ENCODE results near the gene HAPSTR1.

Gene HAPSTR1

DNA sequence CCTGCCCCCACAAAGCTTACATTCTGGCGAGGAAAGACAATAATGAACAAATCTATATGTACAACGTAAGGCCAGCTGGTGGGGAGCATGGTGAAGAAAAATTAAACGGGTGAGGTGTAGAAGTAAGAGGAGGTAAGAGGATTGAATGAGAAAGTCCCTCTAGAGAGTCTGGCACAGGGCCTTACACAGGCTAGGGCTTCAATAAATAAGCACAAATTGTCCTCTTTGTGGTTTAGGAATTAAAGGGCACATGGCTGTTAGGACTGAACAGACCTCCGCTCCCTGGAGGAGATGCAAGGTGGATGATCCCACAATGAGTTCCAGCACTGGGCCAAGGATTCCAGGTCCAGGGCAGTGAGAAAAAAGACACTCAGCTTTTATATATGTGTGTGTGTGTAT, 43.1 kb upstream of the HAPSTR1 start:
- TF ChIP-seq, protein P1, sequence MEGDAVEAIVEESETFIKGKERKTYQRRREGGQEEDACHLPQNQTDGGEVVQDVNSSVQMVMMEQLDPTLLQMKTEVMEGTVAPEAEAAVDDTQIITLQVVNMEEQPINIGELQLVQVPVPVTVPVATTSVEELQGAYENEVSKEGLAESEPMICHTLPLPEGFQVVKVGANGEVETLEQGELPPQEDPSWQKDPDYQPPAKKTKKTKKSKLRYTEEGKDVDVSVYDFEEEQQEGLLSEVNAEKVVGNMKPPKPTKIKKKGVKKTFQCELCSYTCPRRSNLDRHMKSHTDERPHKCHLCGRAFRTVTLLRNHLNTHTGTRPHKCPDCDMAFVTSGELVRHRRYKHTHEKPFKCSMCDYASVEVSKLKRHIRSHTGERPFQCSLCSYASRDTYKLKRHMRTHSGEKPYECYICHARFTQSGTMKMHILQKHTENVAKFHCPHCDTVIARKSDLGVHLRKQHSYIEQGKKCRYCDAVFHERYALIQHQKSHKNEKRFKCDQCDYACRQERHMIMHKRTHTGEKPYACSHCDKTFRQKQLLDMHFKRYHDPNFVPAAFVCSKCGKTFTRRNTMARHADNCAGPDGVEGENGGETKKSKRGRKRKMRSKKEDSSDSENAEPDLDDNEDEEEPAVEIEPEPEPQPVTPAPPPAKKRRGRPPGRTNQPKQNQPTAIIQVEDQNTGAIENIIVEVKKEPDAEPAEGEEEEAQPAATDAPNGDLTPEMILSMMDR (IDR thresholded peaks at IDR 0.05; ENCODE audit: insufficient read depth, low read depth, low read length, missing control alignments), result no peak
- H3K4me3 ChIP-seq (ENCODE audit: low read length), result no peak overlapping the region
- no peak for DNase-seq (ENCODE audit: low read depth)

DNA sequence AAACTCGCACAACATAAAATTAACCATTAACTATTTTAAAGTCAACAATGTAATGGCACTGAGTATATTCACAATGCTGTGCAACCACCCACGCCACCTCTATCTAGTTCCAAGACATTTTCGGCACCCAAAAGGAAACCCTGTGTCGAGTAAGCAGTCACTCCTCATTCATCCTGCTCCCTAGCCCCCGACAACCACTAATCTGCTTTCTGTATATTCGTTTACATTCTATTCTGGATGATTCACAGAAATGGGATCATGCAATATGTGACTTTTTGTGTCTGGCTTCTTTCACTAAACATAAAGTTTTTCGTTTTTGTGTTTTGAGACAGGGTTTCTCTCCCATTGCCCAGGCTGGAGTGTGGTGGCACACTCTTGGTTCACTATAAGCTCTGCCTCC, 42.2 kb upstream of the HAPSTR1 start:
- peak; percentile 17 for DNase-seq (ENCODE audit: low read depth)
- no peak overlapping the region for H3K4me3 ChIP-seq (ENCODE audit: low read length)
- TF ChIP-seq, protein P1 (IDR thresholded peaks at IDR 0.05; ENCODE audit: insufficient read depth, low read depth, low read length, missing control alignments), result no peak

DNA sequence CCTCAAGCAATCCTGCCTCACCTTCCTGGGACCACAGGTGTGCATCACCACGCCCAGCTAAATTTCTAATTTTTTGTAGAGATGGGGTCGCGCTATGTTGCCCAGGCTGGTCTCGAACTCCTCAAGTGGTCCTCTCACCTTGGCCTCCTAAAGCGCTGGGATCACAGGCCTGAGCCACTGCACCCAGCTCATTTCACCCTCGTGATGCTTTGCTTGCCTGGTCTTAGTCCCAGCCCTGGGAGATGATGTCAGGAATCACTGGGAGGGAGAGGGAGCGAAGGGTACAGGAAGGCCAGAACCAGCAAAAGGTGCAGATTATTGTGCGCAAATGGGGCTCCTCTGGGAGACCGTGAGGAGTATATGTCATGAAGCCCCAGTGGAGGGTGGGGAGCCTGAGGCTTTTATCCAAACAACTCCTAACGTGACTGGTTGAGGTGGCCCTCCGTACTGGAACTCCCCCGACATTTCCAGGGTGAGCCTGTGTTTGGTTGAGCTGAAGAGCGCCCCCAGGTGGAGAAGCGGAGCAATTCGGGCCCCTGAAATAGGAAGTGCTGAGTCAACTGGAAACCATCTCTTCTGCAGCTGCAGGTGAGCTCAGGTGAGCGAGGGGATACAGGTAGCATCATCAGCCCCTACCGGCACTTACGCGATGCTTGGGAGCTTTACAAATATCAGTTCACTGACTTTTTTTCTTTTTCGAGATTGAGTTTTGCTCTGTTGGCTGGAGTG, 41.2 kb upstream of the HAPSTR1 start:
- DNase-seq (ENCODE audit: low read depth), result peak; percentile 35
- no peak overlapping the region for H3K4me3 ChIP-seq (ENCODE audit: low read length)
- TF ChIP-seq, protein P1 (IDR thresholded peaks at IDR 0.05; ENCODE audit: insufficient read depth, low read depth, low read length, missing control alignments), result peak; percentile 42

- H3K4me3 ChIP-seq (ENCODE audit: low read length), result no peak overlapping the region
- TF ChIP-seq, protein P1 (IDR thresholded peaks at IDR 0.05; ENCODE audit: insufficient read depth, low read depth, low read length, missing control alignments), result no peak
- peak; percentile 65 for DNase-seq (ENCODE audit: low read depth)
These were observed 38.3 kb upstream of the HAPSTR1 start for GRCh38 chr16:9053006-9053601.

- no peak overlapping the region for H3K4me3 ChIP-seq (ENCODE audit: low read length)
- TF ChIP-seq, protein P1 (IDR thresholded peaks at IDR 0.05; ENCODE audit: insufficient read depth, low read depth, low read length, missing control alignments), result no peak
- DNase-seq (ENCODE audit: low read depth), result peak; percentile 78
These were observed 37.0 kb upstream of the HAPSTR1 start for GRCh38 chr16:9054460-9054859.

DNA sequence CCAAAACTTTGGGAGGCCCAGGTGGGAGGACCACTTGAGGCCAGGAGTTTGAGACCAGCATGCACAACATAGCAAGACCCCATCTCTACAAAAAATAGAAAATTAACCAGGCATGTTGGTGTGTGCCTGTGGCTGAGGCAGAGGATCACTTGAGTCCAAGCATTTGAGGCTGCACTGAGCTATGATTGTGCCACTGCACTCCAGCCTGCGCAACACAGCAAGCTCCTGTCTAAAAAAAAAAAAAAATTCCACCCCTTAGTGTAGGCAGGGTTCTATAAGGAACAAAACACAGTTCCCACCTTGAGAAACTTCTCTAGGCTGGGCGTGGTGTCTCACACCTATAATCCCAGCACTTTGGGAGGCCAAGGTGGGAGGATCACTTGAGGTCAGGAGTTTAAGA, 36.3 kb upstream of the HAPSTR1 start:
- no peak overlapping the region for H3K4me3 ChIP-seq (ENCODE audit: low read length)
- TF ChIP-seq, protein P1 (IDR thresholded peaks at IDR 0.05; ENCODE audit: insufficient read depth, low read depth, low read length, missing control alignments), result no peak
- no peak for DNase-seq (ENCODE audit: low read depth)

- TF ChIP-seq, protein P1 (IDR thresholded peaks at IDR 0.05; ENCODE audit: insufficient read depth, low read depth, low read length, missing control alignments), result no peak
- no peak overlapping the region for H3K4me3 ChIP-seq (ENCODE audit: low read length)
- DNase-seq (ENCODE audit: low read depth), result no peak
These were observed 35.8 kb upstream of the HAPSTR1 start for GRCh38 chr16:9055661-9056060.
